ENCODE results near the gene ENPEP.

ENPEP gene

GRCh38 chr4:110452546-110452945, 23.4 kb upstream of the ENPEP start:
- Histone ChIP-seq H2AFZ (ENCODE audit: low read depth, low read length, severe bottlenecking) (no peak overlapping the region), H3F3A (ENCODE audit: insufficient read depth) (no peaks in the 10 kb centered on the region), H3K9me2 (replicated peaks; ENCODE audit: insufficient read depth, low read length) (no peaks in the 10 kb centered on the region), H3K27me3 (ENCODE audit: low read length) (no peaks in the 10 kb centered on the region), H3K4me3 (ENCODE audit: insufficient read depth, low read length, poor library complexity, severe bottlenecking) (no peak overlapping the region), H3K9me3 (ENCODE audit: insufficient read depth, low read length) (no peaks in the 10 kb centered on the region), H4K20me1 (ENCODE audit: low read depth, low read length) (no peaks in the 10 kb centered on the region), H3K79me2 (ENCODE audit: insufficient read depth, low read length) (no peaks in the 10 kb centered on the region), H3K36me3 (ENCODE audit: low read length) (no peaks in the 10 kb centered on the region), H3K9ac (ENCODE audit: low read length) (no peak overlapping the region), H3K27ac (ENCODE audit: low read depth, low read length) (no peak overlapping the region), H3K4me2 (ENCODE audit: low read depth, low read length, poor library complexity, severe bottlenecking) (no peak overlapping the region)
- TF ChIP-seq EZH2phosphoT487 (conservative IDR thresholded peaks at IDR 0.05; ENCODE audit: low read length) (no peak), CTCF (IDR thresholded peaks at IDR 0.05; ENCODE audit: insufficient read depth, low read length, poor library complexity, severe bottlenecking) (no peak)

GRCh38 chr4:110454441-110454840, 21.5 kb upstream of the ENPEP start:
- no peak overlapping the region for H3K4me3 ChIP-seq (ENCODE audit: insufficient read depth, low read length, poor library complexity, severe bottlenecking)

GRCh38 chr4:110458494-110459266, 17.3 kb upstream of the ENPEP start:
- Histone ChIP-seq H2AFZ (ENCODE audit: low read depth, low read length, severe bottlenecking) (no peak overlapping the region), H3K36me3 (ENCODE audit: low read length) (no peaks in the 10 kb centered on the region), H3K27me3 (ENCODE audit: low read length) (no peaks in the 10 kb centered on the region), H3K27ac (ENCODE audit: low read depth, low read length) (no peak overlapping the region), H3K9me3 (ENCODE audit: insufficient read depth, low read length) (no peaks in the 10 kb centered on the region), H3F3A (ENCODE audit: insufficient read depth) (no peaks in the 10 kb centered on the region), H3K9me2 (replicated peaks; ENCODE audit: insufficient read depth, low read length) (no peaks in the 10 kb centered on the region), H3K4me3 (ENCODE audit: insufficient read depth, low read length, poor library complexity, severe bottlenecking) (no peak overlapping the region), H4K20me1 (ENCODE audit: low read depth, low read length) (no peaks in the 10 kb centered on the region), H3K9ac (ENCODE audit: low read length) (no peak overlapping the region), H3K79me2 (ENCODE audit: insufficient read depth, low read length) (no peaks in the 10 kb centered on the region), H3K4me2 (ENCODE audit: low read depth, low read length, poor library complexity, severe bottlenecking) (no peak overlapping the region)
- TF ChIP-seq CTCF (IDR thresholded peaks at IDR 0.05; ENCODE audit: insufficient read depth, low read length, poor library complexity, severe bottlenecking) (no peak), EZH2phosphoT487 (conservative IDR thresholded peaks at IDR 0.05; ENCODE audit: low read length) (no peak)

More at GRCh38 chr4:110454441-110454840, 21.5 kb upstream of the ENPEP start:
- Histone ChIP-seq H3K9me3 (ENCODE audit: insufficient read depth, low read length) (no peaks in the 10 kb centered on the region), H3K27me3 (ENCODE audit: low read length) (no peaks in the 10 kb centered on the region), H4K20me1 (ENCODE audit: low read depth, low read length) (no peaks in the 10 kb centered on the region), H3K9me2 (replicated peaks; ENCODE audit: insufficient read depth, low read length) (no peaks in the 10 kb centered on the region), H3F3A (ENCODE audit: insufficient read depth) (no peaks in the 10 kb centered on the region), H3K27ac (ENCODE audit: low read depth, low read length) (no peak overlapping the region), H2AFZ (ENCODE audit: low read depth, low read length, severe bottlenecking) (no peak overlapping the region), H3K36me3 (ENCODE audit: low read length) (no peaks in the 10 kb centered on the region), H3K79me2 (ENCODE audit: insufficient read depth, low read length) (no peaks in the 10 kb centered on the region), H3K9ac (ENCODE audit: low read length) (no peak overlapping the region), H3K4me2 (ENCODE audit: low read depth, low read length, poor library complexity, severe bottlenecking) (no peak overlapping the region)
- TF ChIP-seq EZH2phosphoT487 (conservative IDR thresholded peaks at IDR 0.05; ENCODE audit: low read length) (no peak), CTCF (IDR thresholded peaks at IDR 0.05; ENCODE audit: insufficient read depth, low read length, poor library complexity, severe bottlenecking) (no peak)

Data from SU-DHL-6 (cell line).